ENCODE results near the gene IKZF1. TPM values are rescaled to one million over a fixed set of nuclear protein-coding genes. Genes with fewer than 3 reads are reported as not detected.

Gene IKZF1
- total RNA-seq, 1 donor from 2014 or later: 3.6 TPM

- H3K36me3 ChIP-seq: no peaks in the 10 kb centered on the region
- no peak overlapping the region for H3K4me3 ChIP-seq
- no peak for DNase-seq (ENCODE audit: low spot score in 2 of 2)
- no peaks in the 10 kb centered on the region for H3K4me1 ChIP-seq
- no peaks in the 10 kb centered on the region for H3K9me3 ChIP-seq
- intact Hi-C loops (cut with DNase I): no loop called here
- H3K27me3 ChIP-seq: no peaks in the 10 kb centered on the region
- no peak overlapping the region for H3K27ac ChIP-seq
- TF ChIP-seq CTCF (IDR thresholded peaks at IDR 0.05): no peak
Observed at GRCh38 chr7:50302486-50303334, 1.8 kb upstream of the IKZF1 start.

- intact Hi-C loops (cut with DNase I): no loop called here
- H3K36me3 ChIP-seq: no peaks in the 10 kb centered on the region
- no peak overlapping the region for H3K27ac ChIP-seq
Observed at GRCh38 chr7:50303335-50304128, 984 bp upstream of the IKZF1 start.

DNA sequence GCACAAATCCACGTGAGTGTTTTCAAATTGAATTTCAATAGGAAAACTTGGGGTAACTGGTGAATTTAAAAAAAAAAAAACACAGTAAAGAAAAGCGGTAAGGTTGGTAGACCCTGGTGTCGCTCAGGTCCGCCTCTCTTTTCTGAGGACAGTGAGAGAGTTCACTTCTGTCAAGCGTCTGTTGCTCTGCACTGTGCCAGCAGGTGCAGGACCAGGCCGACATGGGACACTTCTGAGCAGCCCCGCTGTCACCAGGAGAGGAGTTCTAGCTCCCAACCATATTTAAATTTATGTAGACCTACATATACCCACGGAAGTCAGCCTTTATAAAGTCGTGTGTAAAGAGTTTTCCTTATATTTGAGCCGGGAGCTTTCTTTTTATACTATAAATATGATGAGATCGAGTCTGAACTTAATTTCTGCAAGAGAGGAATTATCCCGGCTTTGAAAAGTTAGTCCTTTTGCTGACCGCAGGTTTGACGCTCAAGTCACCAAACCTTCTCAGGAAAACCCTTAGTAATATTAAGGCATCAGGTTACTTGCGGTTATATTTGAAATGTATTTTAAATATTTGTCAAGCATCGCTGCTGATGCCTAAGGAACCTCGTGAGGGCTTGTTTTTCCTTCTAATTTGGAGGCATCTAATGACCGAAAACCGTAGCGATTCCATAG is 531 bp downstream of the IKZF1 start:
- Histone ChIP-seq H3K4me1 (no peaks in the 10 kb centered on the region), H3K4me3 (peak overlapping the region; percentile 45 to 62), H3K9me3 (no peaks in the 10 kb centered on the region), H3K27ac (no peak overlapping the region), H3K27me3 (no peaks in the 10 kb centered on the region), H3K36me3 (no peaks in the 10 kb centered on the region)
- intact Hi-C loops (cut with DNase I): no loop called here
- no peak for TF ChIP-seq CTCF (IDR thresholded peaks at IDR 0.05)
- no peak for DNase-seq (ENCODE audit: low spot score in 2 of 2)

More at GRCh38 chr7:50303335-50304128, 984 bp upstream of the IKZF1 start:
- no peak for DNase-seq (ENCODE audit: low spot score in 2 of 2)
- Histone ChIP-seq H3K9me3 (no peaks in the 10 kb centered on the region), H3K4me3 (peak overlapping the region; percentile 45 to 62), H3K4me1 (no peaks in the 10 kb centered on the region), H3K27me3 (no peaks in the 10 kb centered on the region)
- no peak for TF ChIP-seq CTCF (IDR thresholded peaks at IDR 0.05)

GRCh38 chr7:50305583-50306493 is 1.3 kb downstream of the IKZF1 start:
- H3K4me3 ChIP-seq: peak overlapping the region in 1 of 2 donors; percentile 62
- no peaks in the 10 kb centered on the region for H3K9me3 ChIP-seq
- intact Hi-C loops (cut with DNase I): no loop called here
- no peaks in the 10 kb centered on the region for H3K36me3 ChIP-seq
- DNase-seq (ENCODE audit: low spot score in 2 of 2): no peak
- no peak for TF ChIP-seq CTCF (IDR thresholded peaks at IDR 0.05)
- H3K4me1 ChIP-seq: no peaks in the 10 kb centered on the region
- no peak overlapping the region for H3K27ac ChIP-seq
- no peaks in the 10 kb centered on the region for H3K27me3 ChIP-seq
